ACC112 (cell line): ENCODE results near the gene GYPE.
"Not testable (repeated sequence)": the region's sequence is repeated elsewhere in the genome, so short reads cannot be mapped to it uniquely, and the experiment has no call there.

Experiments used
- H2AFZ ChIP-seq: fragments of 200-600 bp; sonication (generic); one replicate; pipeline ENCODE4 v1.6.0; 2017; ENCODE audit warnings: antibody characterized with exemption, low read length; ENCODE audit not compliant: unreplicated experiment
- H3K27ac ChIP-seq: fragments of 200-600 bp; sonication (generic); 2 replicates; pipeline ENCODE4 v1.5.1; 2014; ENCODE audit warnings: low read depth, mild to moderate bottlenecking, antibody characterized with exemption, low read length, moderate library complexity
- H3K27me3 ChIP-seq: fragments of 200-600 bp; sonication (generic); 2 replicates; pipeline ENCODE4 v1.6.1; 2014; ENCODE audit warnings: mild to moderate bottlenecking, antibody characterized with exemption, low read length, moderate library complexity, mixed read lengths; ENCODE audit not compliant: insufficient read depth
- H3K36me3 ChIP-seq: fragments of 200-600 bp; sonication (generic); 2 replicates; pipeline ENCODE4 v1.6.1; 2016; ENCODE audit warnings: mild to moderate bottlenecking, antibody characterized with exemption, low read length, moderate library complexity, mixed read lengths; ENCODE audit not compliant: insufficient read depth
- H3K4me1 ChIP-seq: fragments of 200-600 bp; sonication (generic); one replicate; pipeline ENCODE4 v1.6.1; 2016; ENCODE audit warnings: low read length, mixed read lengths; ENCODE audit not compliant: insufficient read depth, unreplicated experiment, control insufficient read depth
- H3K4me3 ChIP-seq: fragments of 200-600 bp; sonication (generic); 2 replicates; pipeline ENCODE4 v1.5.1; 2014; ENCODE audit warnings: mild to moderate bottlenecking, low read depth, low read length
- H3K79me2 ChIP-seq: fragments of 200-600 bp; sonication (generic); one replicate; pipeline ENCODE4 v1.6.0; 2016; ENCODE audit warnings: low read length; ENCODE audit not compliant: control insufficient read depth, unreplicated experiment, insufficient read depth

The GYPE gene

DNA sequence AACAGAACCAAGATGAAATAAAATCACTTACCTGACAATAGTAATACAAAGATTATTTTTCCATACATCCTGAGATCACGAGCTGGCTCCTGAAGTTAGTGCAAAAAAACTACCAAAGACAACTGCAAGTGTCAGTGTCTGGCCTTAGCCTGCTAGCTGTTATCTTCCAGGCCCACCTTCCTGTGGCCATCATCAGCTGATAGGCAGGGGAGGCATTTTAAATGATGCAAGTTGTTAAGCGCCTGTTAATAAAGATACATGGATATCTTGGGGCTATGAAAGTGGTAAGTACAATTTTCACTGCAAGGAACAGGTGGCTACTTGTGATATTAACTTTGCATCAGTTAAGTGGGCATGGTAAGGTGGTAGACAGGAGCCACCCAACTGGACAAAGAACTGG is at the start of gene GYPE:
Gene GYPE (minus strand): TSS at position 120 of the 400 bp plus-strand sequence. CDS start 52 bp downstream, at position 68.
- H3K27me3 ChIP-seq, H2AFZ ChIP-seq, H3K4me3 ChIP-seq, H3K4me1 ChIP-seq, H3K27ac ChIP-seq, H3K79me2 ChIP-seq, H3K36me3 ChIP-seq: not testable (repeated sequence)

DNA sequence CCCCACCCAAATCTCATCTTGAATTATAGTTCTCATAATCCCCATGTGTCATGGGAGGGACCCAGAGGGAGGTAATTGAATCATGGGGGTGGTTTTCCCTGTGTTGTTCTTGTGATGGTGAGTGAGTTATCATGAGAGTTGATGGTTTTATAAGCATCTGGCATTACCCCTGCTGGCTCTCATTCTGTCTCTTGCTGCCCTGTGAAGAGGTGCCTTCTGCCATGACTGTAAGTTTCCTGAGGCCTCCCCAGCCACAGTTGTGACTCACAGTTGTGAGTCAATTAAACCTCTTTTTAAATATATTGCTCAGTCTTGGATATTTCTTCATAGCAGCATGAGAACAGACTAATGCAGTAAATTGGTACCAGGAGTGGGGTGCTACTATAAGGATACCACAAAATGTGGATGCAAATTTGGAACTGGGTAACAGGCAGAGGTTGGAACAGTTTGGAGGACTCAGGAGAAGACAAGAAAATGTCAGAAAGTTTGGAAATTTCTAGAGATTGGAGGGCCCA is 46.2 kb upstream of the GYPE start:
- H3K36me3 ChIP-seq, H3K79me2 ChIP-seq, H3K27me3 ChIP-seq, H2AFZ ChIP-seq, H3K4me3 ChIP-seq, H3K4me1 ChIP-seq: not testable (repeated sequence)
- peak overlapping the region; percentile 23; the same call in 1 of the 2 replicates for H3K27ac ChIP-seq

GRCh38 chr4:143950967-143951366 is 45.6 kb upstream of the GYPE start:
- H3K27me3 ChIP-seq, H3K36me3 ChIP-seq, H2AFZ ChIP-seq, H3K4me1 ChIP-seq, H3K79me2 ChIP-seq, H3K4me3 ChIP-seq: not testable (repeated sequence)
- H3K27ac ChIP-seq: peak overlapping the region; percentile 23; the same call in 1 of the 2 replicates

GRCh38 chr4:143950185-143950584 is 44.8 kb upstream of the GYPE start:
- H3K79me2 ChIP-seq, H3K4me3 ChIP-seq, H3K36me3 ChIP-seq, H3K4me1 ChIP-seq, H3K27me3 ChIP-seq, H3K27ac ChIP-seq, H2AFZ ChIP-seq: not testable (repeated sequence)

- not testable (repeated sequence) for H3K4me1 ChIP-seq, H2AFZ ChIP-seq, H3K27ac ChIP-seq, H3K79me2 ChIP-seq, H3K36me3 ChIP-seq, H3K4me3 ChIP-seq, H3K27me3 ChIP-seq
Measured at GRCh38 chr4:143947493-143947892, 42.1 kb upstream of the GYPE start.

DNA sequence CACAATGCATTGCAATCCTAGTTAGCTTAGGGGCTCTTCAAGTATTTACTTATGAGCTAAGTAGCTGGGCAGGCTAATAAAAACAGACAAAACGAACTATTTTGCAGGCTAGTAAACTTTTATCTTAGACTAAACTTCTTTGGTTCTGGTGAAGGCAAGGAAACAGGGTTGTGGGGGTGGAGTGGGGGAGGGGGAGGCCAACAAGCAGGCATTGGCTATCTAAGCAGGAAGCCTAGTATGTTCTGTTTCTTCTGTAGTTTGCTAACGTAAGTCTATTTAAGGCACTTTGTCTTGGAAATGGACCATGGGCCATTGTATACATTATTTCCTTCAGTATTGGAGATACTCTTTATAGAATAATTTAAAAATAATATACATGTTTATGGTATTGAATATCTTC is 35.3 kb upstream of the GYPE start:
- H3K27ac ChIP-seq, H3K4me1 ChIP-seq, H3K4me3 ChIP-seq, H3K79me2 ChIP-seq, H3K36me3 ChIP-seq, H2AFZ ChIP-seq, H3K27me3 ChIP-seq: not testable (repeated sequence)

- no peaks in the 10 kb centered on the region for H3K79me2 ChIP-seq
- no peak overlapping the region for H3K4me3 ChIP-seq
- no peaks in the 10 kb centered on the region for H3K27me3 ChIP-seq
- H3K27ac ChIP-seq: no peak overlapping the region
- no peak overlapping the region for H2AFZ ChIP-seq
- H3K4me1 ChIP-seq: no peaks in the 10 kb centered on the region
- no peaks in the 10 kb centered on the region for H3K36me3 ChIP-seq
Measured at GRCh38 chr4:143939528-143939927, 34.2 kb upstream of the GYPE start.

GRCh38 chr4:143938890-143939289 is 33.5 kb upstream of the GYPE start:
- not testable (repeated sequence) for H3K36me3 ChIP-seq, H3K27ac ChIP-seq, H2AFZ ChIP-seq, H3K4me3 ChIP-seq, H3K27me3 ChIP-seq, H3K4me1 ChIP-seq, H3K79me2 ChIP-seq

- H3K4me1 ChIP-seq: no peaks in the 10 kb centered on the region
Measured at GRCh38 chr4:143921181-143921580, 15.8 kb upstream of the GYPE start.

DNA sequence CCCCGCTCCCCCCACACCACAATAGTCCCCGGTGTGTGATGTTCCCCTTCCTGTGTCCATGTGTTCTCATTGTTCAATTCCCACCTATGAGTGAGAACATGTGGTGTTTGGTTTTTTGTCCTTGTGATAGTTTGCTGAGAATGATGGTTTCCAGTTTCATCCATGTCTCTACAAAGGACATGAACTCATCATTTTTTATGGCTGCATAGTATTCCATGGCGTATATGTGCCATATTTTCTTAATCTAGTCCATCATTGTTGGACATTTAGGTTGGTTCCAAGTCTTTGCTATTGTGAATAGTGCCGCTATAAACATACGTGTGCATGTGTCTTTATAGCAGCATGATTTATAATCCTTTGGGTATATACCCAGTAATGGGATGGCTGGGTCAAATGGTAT is 11.1 kb upstream of the GYPE start:
- not testable (repeated sequence) for H3K36me3 ChIP-seq, H3K27ac ChIP-seq

More at GRCh38 chr4:143921181-143921580, 15.8 kb upstream of the GYPE start:
- Histone ChIP-seq H2AFZ (no peak overlapping the region), H3K4me3 (no peak overlapping the region), H3K79me2 (no peaks in the 10 kb centered on the region), H3K36me3 (no peaks in the 10 kb centered on the region), H3K27ac (no peak overlapping the region), H3K27me3 (no peaks in the 10 kb centered on the region)

DNA sequence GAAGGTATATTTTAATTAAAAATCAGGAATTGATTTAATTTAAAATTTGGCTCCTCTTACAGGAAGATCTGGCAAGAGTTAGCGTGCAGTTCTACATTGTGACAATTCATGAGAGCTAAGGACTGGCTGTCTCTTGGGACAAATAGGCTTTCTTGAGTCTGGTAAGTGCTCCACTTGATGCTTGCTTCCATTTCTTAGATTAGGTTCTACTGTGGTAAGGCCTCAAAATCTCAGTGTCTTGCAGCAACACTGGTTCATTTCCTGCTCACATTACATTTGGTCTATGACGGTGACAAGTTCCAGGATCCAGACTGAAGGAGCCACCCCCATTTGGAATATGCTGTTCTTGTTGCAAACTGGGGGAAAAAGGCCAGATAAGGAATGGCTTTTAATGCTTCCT is 7.1 kb upstream of the GYPE start:
- not testable (repeated sequence) for H3K27me3 ChIP-seq, H3K79me2 ChIP-seq, H3K4me1 ChIP-seq, H3K36me3 ChIP-seq
- Histone ChIP-seq H3K4me3 (peak overlapping the region; percentile 84), H2AFZ (peak overlapping the region; percentile 25), H3K27ac (0 out of 2 replicates have a peak overlapping the region, but pooled peaks have one; percentile 16)

More for the DNA sequence above, 11.1 kb upstream of the GYPE start:
- not testable (repeated sequence) for H3K4me1 ChIP-seq, H3K79me2 ChIP-seq, H3K4me3 ChIP-seq, H2AFZ ChIP-seq, H3K27me3 ChIP-seq
